K562 (cell line): ENCODE measurements around the gene ARMH1. TPM values are rescaled to one million over a fixed set of nuclear protein-coding genes. Genes with fewer than 3 reads are reported as not detected.

ENCODE experiments used
- ARID2 ChIP-seq: fragments of 450-650 bp; IDR thresholded peaks from 2 replicates; pipeline ENCODE4 v1.6.1; 2017; ENCODE audit warnings: antibody characterized with exemption, mild to moderate bottlenecking
- CCAR2 ChIP-seq: fragments of 200-400 bp; formaldehyde crosslinking; IDR thresholded peaks from 2 replicates; pipeline ENCODE4 v1.6.1; 2017; ENCODE audit warnings: mild to moderate bottlenecking, low read depth, low read length
- DMBX1 ChIP-seq: fragments of 250-450 bp; sonication (Bioruptor Pico); IDR thresholded peaks from 2 replicates; pipeline ENCODE4 v1.8.0; 2022; ENCODE audit warnings: inconsistent platforms, mild to moderate bottlenecking, moderate library complexity, borderline replicate concordance
- FOXP1 ChIP-seq: sonication (generic); formaldehyde crosslinking; IDR thresholded peaks from 2 replicates; pipeline ENCODE4 v1.8.0; 2022; ENCODE audit warnings: mild to moderate bottlenecking, missing genetic modification reagents
- HNRNPH1 ChIP-seq: fragments of 200-400 bp; formaldehyde crosslinking; optimal IDR thresholded peaks from 2 replicates; pipeline ENCODE3; 2017; ENCODE audit warnings: low read depth, mild to moderate bottlenecking, low read length, moderate library complexity
- HNRNPL ChIP-seq: fragments of 200-400 bp; formaldehyde crosslinking; IDR thresholded peaks from 2 replicates; pipeline ENCODE4 v1.6.1; 2017; ENCODE audit warnings: low read depth, mild to moderate bottlenecking, low read length
- NR2F6 ChIP-seq: fragments of 450-650 bp; formaldehyde crosslinking; IDR thresholded peaks from 2 replicates; pipeline ENCODE4 v1.4.0; 2020; ENCODE audit warnings: mild to moderate bottlenecking
- ZBTB11 ChIP-seq, 3 experiments: fragments of 200-800 bp in 1 of 3; fragments of 250-450 bp in 1 of 3; fragments of 450-650 bp in 1 of 3; sonication (Bioruptor Pico) in 1 of 3; sonication (Bioruptor generic) in 1 of 3; formaldehyde crosslinking in 1 of 3; IDR thresholded peaks; 2 replicates each; pipeline versions ENCODE4 v1.6.1 to v1.8.0; 2016 to 2022; ENCODE audit warnings: mild to moderate bottlenecking in 2 of 3, missing genetic modification characterization in 2 of 3, missing compliant biosample characterization in 1 of 3, moderate library complexity in 1 of 3
- ZNF764 ChIP-seq: fragments of 250-450 bp; sonication (Bioruptor Pico); IDR thresholded peaks from 2 replicates; pipeline ENCODE4 v1.4.0; 2020; ENCODE audit warnings: low read depth, mild to moderate bottlenecking, moderate library complexity
- polyA plus RNA-seq, 8 experiments: library from polyadenylated mRNA; depleted of rRNA in 4 of 8; stranded (reverse) in 5 of 8; unstranded in 3 of 8; fragments of >200 nt; fragmentation: Nextera tagmentation in 2 of 8; fragmentation: Illumina TruSeq in 1 of 8; extraction: Ambion mirVana in 2 of 8; extraction: Trizol in 1 of 8; gene quantifications; 2 replicates each; pipeline versions ENCODE4 v1.2.1 to v1.2.3, GENCODE V29; 2011 to 2014; ENCODE audit warnings: inconsistent platforms in 1 of 8, missing spikeins in 1 of 8
- total RNA-seq, 7 experiments: library from RNA; depleted of rRNA in 6 of 7; stranded (reverse); fragments of >200 nt in 6 of 7; fragmentation: Illumina TruSeq in 2 of 7; extraction: Trizol in 2 of 7; gene quantifications; 2 replicates each; pipeline versions ENCODE4 v1.2.1 to v1.2.3, GENCODE V29; 2011 to 2021; ENCODE audit warnings: low replicate concordance in 1 of 7
- TF ChIP-seq, protein P1 (sequence below): fragments of 450-650 bp; IDR thresholded peaks from 2 replicates; pipeline ENCODE4 v1.6.1; 2016
- TF ChIP-seq, protein P2 (sequence below): sonication (generic); formaldehyde crosslinking; IDR thresholded peaks from 2 replicates; pipeline ENCODE4 v1.8.1; 2023; ENCODE audit warnings: missing genetic modification reagents, mild to moderate bottlenecking, borderline replicate concordance

The ARMH1 gene
- total and polyA plus RNA-seq, 9 of the 15 experiments (the other 6 are each of a cell fraction or from before 2014, with no cell fraction given): 0.41 TPM; not detected in 8

DNA sequence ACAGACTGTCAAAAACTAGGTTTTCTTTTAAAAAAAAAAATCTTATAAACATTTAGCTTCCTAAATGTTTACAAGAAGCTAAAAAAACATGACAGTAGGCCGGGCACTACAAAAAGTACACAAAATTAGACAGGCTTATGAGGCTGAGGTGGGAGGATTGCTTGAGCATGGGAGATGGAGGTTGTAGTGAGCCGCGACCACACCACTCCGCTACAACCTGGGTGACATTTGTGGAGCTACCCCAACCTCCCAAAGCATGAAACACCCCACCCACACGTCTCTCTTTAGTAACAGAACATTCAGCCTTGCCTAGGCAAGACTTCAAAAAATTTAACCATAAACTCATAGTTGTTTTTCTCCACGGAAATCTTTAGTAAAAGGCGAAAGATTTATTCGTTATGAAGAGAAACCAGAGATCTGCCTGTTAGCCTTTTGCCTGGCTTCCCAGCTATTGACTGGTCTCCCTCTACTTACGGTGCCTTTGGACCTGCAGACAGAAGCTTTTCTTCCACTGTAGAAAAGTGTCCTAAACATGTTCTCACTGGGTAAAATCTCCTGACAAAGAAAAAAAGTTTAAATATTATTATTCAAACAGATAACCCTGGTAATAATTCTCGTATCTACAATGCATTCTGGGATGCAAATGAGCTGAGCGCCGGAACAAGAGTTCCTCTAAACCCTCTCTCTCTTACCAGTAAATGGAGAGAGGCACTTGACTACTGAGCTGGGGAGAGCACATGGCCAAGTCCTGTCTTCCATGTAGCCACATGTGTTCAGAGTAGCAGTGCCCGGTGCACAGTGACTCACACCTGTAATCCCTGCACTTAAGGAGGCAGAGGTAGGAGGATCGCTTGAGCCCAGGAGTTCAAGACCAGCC lies 47.2 kb downstream of the ARMH1 start (continued):
- peak; percentile 99 for TF ChIP-seq NR2F6
- peak; percentile 93 for TF ChIP-seq HNRNPH1
- TF ChIP-seq CCAR2: 0 out of 2 replicates have a peak, but pooled peaks have one; percentile 34
- peak; percentile 99 for TF ChIP-seq HNRNPL
- TF ChIP-seq ZNF764 (CRISPR knock-in tag): peak; percentile 92
- TF ChIP-seq, protein P1, sequence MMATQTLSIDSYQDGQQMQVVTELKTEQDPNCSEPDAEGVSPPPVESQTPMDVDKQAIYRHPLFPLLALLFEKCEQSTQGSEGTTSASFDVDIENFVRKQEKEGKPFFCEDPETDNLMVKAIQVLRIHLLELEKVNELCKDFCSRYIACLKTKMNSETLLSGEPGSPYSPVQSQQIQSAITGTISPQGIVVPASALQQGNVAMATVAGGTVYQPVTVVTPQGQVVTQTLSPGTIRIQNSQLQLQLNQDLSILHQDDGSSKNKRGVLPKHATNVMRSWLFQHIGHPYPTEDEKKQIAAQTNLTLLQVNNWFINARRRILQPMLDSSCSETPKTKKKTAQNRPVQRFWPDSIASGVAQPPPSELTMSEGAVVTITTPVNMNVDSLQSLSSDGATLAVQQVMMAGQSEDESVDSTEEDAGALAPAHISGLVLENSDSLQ: peak; percentile 54; the same call in 1 of the 2 replicates
- TF ChIP-seq DMBX1: peak; percentile 81
- peak; percentile 80; the same call in 1 of the 2 replicates for TF ChIP-seq ARID2
- peak in 2 of 3 experiments; percentile 22 to 85; a peak in 2 of 6 replicates for TF ChIP-seq ZBTB11 (CRISPR knock-in tag; IDR thresholded peaks at IDR 0.05)
- TF ChIP-seq FOXP1: peak; percentile 96
- TF ChIP-seq, protein P2, sequence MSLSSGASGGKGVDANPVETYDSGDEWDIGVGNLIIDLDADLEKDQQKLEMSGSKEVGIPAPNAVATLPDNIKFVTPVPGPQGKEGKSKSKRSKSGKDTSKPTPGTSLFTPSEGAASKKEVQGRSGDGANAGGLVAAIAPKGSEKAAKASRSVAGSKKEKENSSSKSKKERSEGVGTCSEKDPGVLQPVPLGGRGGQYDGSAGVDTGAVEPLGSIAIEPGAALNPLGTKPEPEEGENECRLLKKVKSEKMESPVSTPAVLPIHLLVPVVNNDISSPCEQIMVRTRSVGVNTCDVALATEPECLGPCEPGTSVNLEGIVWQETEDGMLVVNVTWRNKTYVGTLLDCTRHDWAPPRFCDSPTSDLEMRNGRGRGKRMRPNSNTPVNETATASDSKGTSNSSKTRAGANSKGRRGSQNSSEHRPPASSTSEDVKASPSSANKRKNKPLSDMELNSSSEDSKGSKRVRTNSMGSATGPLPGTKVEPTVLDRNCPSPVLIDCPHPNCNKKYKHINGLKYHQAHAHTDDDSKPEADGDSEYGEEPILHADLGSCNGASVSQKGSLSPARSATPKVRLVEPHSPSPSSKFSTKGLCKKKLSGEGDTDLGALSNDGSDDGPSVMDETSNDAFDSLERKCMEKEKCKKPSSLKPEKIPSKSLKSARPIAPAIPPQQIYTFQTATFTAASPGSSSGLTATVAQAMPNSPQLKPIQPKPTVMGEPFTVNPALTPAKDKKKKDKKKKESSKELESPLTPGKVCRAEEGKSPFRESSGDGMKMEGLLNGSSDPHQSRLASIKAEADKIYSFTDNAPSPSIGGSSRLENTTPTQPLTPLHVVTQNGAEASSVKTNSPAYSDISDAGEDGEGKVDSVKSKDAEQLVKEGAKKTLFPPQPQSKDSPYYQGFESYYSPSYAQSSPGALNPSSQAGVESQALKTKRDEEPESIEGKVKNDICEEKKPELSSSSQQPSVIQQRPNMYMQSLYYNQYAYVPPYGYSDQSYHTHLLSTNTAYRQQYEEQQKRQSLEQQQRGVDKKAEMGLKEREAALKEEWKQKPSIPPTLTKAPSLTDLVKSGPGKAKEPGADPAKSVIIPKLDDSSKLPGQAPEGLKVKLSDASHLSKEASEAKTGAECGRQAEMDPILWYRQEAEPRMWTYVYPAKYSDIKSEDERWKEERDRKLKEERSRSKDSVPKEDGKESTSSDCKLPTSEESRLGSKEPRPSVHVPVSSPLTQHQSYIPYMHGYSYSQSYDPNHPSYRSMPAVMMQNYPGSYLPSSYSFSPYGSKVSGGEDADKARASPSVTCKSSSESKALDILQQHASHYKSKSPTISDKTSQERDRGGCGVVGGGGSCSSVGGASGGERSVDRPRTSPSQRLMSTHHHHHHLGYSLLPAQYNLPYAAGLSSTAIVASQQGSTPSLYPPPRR (CRISPR knock-in tag): peak; percentile 99
